ENCODE data around the gene AGAP2. TPM values are rescaled to one million over a fixed set of nuclear protein-coding genes. Genes with fewer than 3 reads are reported as not detected.

AGAP2 gene
- polyA plus RNA-seq, 2 of the 4 experiments (the other 2 are of a cell fraction) = 0.26 to 0.45 TPM

GRCh38 chr12:57732726-57733593 lies 5.6 kb downstream of the AGAP2 start:
- Histone ChIP-seq H3K27ac (no peak overlapping the region), H3K4me2 (no peak overlapping the region), H3K9me3 (no peaks in the 10 kb centered on the region), H3K4me3 (no peak overlapping the region), H3K4me1 (peaks cover 16% of the 10 kb centered on the region)
- 76% methylated on average over 8 of the region's 11 CpGs for WGBS (ENCODE audit: missing lambda C conversion rate)
- ChIA-PET POLR2A (interaction anchor here (0.5 kb wide), 1 partner anchor 172 kb away, joined by 4 read pairs; no protein-coding TSS in a partner anchor), CTCF (interaction anchor here (1.1 to 10.7 kb wide), 7 partner anchors 8 to 180 kb away, joined by 3 to 242 read pairs (median 4); partner anchors contain the start of gene OS9)
- ATAC-seq (no peak), FAIRE-seq (no peak), DNase-seq (ENCODE audit: low read depth in 1 of 2, low spot score in 1 of 2) (no peak)
- no peak for TF ChIP-seq PHF8 (IDR thresholded peaks at IDR 0.05; ENCODE audit: borderline replicate concordance, low read depth)
- no peak for TF ChIP-seq KDM1A (IDR thresholded peaks at IDR 0.05; ENCODE audit: low read depth)
- TF ChIP-seq TFCP2L1 (CRISPR knock-in tag; IDR thresholded peaks at IDR 0.05) = no peak
- TF ChIP-seq SMC3 (IDR thresholded peaks at IDR 0.05) = no peak
- no peak for TF ChIP-seq ZSCAN20 (CRISPR knock-in tag; IDR thresholded peaks at IDR 0.05)
- no peak for TF ChIP-seq CTCF (IDR thresholded peaks at IDR 0.05)

- Histone ChIP-seq H3K9me3 (no peaks in the 10 kb centered on the region), H3K4me2 (no peak overlapping the region), H3K4me1 (peaks cover 12% of the 10 kb centered on the region), H3K4me3 (no peak overlapping the region), H3K27ac (no peak overlapping the region)
- DNase-seq (ENCODE audit: low read depth in 1 of 2, low spot score in 1 of 2) (no peak), ATAC-seq (no peak), FAIRE-seq (no peak)
- no peak for TF ChIP-seq ESRRA (IDR thresholded peaks at IDR 0.05; ENCODE audit: borderline replicate concordance, low read length)
- ChIA-PET CTCF (interaction anchor here (1.1 to 10.7 kb wide), 5 partner anchors 9 to 149 kb away, joined by 3 to 242 read pairs (median 6); partner anchors contain the start of gene OS9), POLR2A (interaction anchor here (0.6 kb wide), 1 partner anchor 231 kb away, joined by 3 read pairs; no protein-coding TSS in a partner anchor)
- WGBS (ENCODE audit: missing lambda C conversion rate) = 85% methylated on average over 4 of the region's 4 CpGs
Measured at GRCh38 chr12:57732270-57732669, 6.3 kb downstream of the AGAP2 start.

GRCh38 chr12:57731411-57732080 lies 7.0 kb downstream of the AGAP2 start:
- no peak for DNase-seq (ENCODE audit: low read depth in 1 of 2, low spot score in 1 of 2)
- 71% methylated on average over 19 of the region's 19 CpGs for WGBS (ENCODE audit: missing lambda C conversion rate)
- no peak for FAIRE-seq
- no peak for TF ChIP-seq CHD4 (IDR thresholded peaks at IDR 0.05; ENCODE audit: borderline replicate concordance)
- TF ChIP-seq EHMT2 (IDR thresholded peaks at IDR 0.05; ENCODE audit: low read depth) = no peak
- no peak for TF ChIP-seq NPAS2 (CRISPR knock-in tag; IDR thresholded peaks at IDR 0.05; ENCODE audit: borderline replicate concordance)
- no peak for TF ChIP-seq JUN (IDR thresholded peaks at IDR 0.05)
- CTCF ChIA-PET = interaction anchor here (0.7 to 7.8 kb wide), 5 partner anchors 10 to 148 kb away, joined by 3 to 91 read pairs (median 4); partner anchors contain the start of genes B4GALNT1 and OS9
- Histone ChIP-seq H3K27ac (no peak overlapping the region), H3K4me2 (no peak overlapping the region), H3K4me3 (no peak overlapping the region), H3K9me3 (no peaks in the 10 kb centered on the region), H3K4me1 (peaks cover 10% of the 10 kb centered on the region)
- POLR2A ChIA-PET = interaction anchor here (0.6 kb wide), 1 partner anchor 230 kb away, joined by 3 read pairs; no protein-coding TSS in a partner anchor
- ATAC-seq = no peak

- FAIRE-seq (no peak), ATAC-seq (no peak), DNase-seq (ENCODE audit: low read depth in 1 of 2, low spot score in 1 of 2) (no peak)
- ChIA-PET POLR2A (no interaction called here), CTCF (interaction anchor here (0.6 to 13.8 kb wide), 6 partner anchors 7 to 147 kb away, joined by 3 to 242 read pairs (median 10); partner anchors contain the start of genes AGAP2 and CDK4)
- Histone ChIP-seq H3K27ac (no peak overlapping the region), H3K4me2 (no peak overlapping the region), H3K4me1 (peaks cover 10% of the 10 kb centered on the region), H3K9me3 (no peaks in the 10 kb centered on the region), H3K4me3 (no peak overlapping the region)
- 67% methylated on average over 13 of the region's 13 CpGs for WGBS (ENCODE audit: missing lambda C conversion rate)
- no peak for TF ChIP-seq PHF8 (IDR thresholded peaks at IDR 0.05; ENCODE audit: borderline replicate concordance, low read depth)
- TF ChIP-seq CEBPB (IDR thresholded peaks at IDR 0.05) = no peak
- no peak for TF ChIP-seq ZNF302 (CRISPR knock-in tag; IDR thresholded peaks at IDR 0.05)
- no peak for TF ChIP-seq MAX (IDR thresholded peaks at IDR 0.05)
- no peak for TF ChIP-seq CBX2 (IDR thresholded peaks at IDR 0.05; ENCODE audit: borderline replicate concordance, low read depth)
- no peak for TF ChIP-seq POLR2AphosphoS2 (conservative IDR thresholded peaks at IDR 0.05; ENCODE audit: low read length)
- no peak for TF ChIP-seq REST (IDR thresholded peaks at IDR 0.05)
- no peak for TF ChIP-seq ZSCAN20 (CRISPR knock-in tag; IDR thresholded peaks at IDR 0.05)
- TF ChIP-seq HES2 (IDR thresholded peaks at IDR 0.05) = no peak
- TF ChIP-seq HOXA7 (CRISPR knock-in tag; IDR thresholded peaks at IDR 0.05) = no peak
- TF ChIP-seq RARB (CRISPR knock-in tag; IDR thresholded peaks at IDR 0.05) = no peak
Measured at GRCh38 chr12:57730336-57731067, 8.0 kb downstream of the AGAP2 start.
